GM21390 (cell line): ENCODE results near the gene CHRM2.

ENCODE experiments used
- ATAC-seq: cut with Tn5 transposase; IDR thresholded peaks from one replicate; pipeline ENCODE4 v1.9.1; 2021; ENCODE audit not compliant: unreplicated experiment

Gene CHRM2

GRCh38 chr7:136891850-136892249 is 23.4 kb downstream of the CHRM2 start:
- ATAC-seq = no peak

DNA sequence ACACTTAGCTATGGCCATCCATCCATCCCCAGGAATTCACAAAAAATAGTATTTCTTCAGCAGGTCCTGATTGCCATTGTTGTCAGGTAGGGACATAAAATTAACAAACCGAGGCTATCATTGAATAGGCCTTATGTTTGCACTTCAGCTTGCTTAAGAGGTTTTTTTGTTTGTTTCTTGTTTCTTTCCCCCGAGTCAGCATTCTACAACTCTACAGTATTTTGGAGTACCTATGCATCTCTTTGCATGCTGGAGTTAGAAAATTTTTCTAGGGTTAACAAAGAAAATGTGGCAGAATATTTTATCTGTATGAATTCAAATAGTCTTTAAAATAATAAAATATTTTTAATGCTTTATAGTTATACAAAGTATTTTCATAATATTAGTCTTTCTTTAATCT is 26.3 kb downstream of the CHRM2 start:
- no peak for ATAC-seq

GRCh38 chr7:136897676-136898075 is 29.2 kb downstream of the CHRM2 start:
- no peak for ATAC-seq

- ATAC-seq = no peak
Measured at GRCh38 chr7:136900005-136900404, 31.6 kb downstream of the CHRM2 start.

DNA sequence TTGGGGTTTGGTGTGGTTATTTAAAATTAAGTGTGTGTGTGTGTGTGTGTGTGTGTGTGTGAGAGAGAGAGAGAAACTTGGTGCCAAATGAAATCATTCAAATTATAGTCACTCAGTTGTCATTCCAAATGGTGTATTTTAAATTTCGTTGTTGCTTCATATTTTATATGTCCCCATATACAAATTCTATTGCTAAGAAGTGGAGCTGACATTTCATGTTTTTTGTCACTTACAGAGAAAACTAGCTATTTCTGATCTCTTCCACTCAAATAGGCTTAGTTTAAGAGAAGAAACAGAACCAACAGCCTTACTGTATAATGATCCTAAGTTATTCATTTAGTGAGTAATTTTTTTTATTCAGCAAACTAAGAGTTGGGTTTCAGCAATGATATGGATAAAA is 42.3 kb downstream of the CHRM2 start:
- no peak for ATAC-seq

DNA sequence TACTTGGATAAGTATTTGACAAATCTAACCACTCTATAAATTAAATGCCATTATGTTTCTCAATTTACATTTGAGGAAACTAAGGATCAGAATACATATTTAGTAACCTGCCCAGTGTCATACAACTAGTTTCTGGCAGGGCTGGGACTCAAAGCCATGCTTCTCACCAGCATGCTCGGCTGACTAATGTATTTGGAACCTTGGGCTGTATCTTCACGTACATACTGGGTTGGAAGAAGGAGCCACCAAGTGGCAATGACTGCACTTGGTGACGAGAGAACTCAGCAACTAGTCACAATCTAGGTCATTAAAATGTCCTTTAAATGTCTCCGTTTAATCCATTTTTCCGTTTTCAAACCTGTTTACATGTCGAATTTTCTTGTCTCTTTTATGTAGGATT is 42.9 kb downstream of the CHRM2 start:
- no peak for ATAC-seq

DNA sequence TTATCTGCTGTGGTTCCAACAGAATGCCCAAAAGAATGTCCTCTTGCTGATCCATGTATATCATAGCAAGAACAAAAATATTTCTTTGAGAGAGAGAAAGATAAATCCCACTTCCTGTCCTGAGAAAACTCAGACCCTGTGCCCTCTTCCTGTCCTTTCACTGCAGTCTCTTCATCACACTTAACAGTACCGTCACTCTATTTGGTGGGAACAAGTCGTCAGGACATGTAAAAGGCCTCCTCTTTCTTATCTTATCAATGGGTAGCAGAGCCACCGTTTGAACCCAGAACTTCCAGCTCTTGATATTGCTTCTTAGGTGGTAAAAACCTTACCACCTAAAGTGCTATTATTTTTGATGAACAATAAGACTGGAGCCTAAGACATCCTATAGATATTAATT is 43.9 kb downstream of the CHRM2 start:
- ATAC-seq = no peak

DNA sequence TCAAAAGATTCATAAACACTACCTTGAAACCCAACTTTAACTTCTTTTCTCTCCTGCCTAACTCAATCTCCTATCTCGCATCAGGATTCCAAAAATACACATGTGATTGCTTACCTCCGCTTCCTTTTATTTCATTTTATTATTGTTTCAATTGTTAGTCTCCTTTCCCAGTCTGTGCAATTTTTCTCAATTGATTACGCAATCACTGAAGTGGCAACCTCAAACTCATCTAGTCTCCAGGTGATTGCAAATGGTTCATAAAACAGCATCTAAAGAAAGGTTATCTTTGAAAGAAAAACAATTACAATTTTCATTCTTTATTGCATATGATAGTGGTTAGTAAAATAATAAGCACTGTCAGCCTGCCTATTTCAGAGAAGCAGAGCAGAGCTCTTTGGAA is 45.6 kb downstream of the CHRM2 start:
- ATAC-seq = no peak

- ATAC-seq = no peak
Measured at GRCh38 chr7:136919820-136920219, 51.4 kb downstream of the CHRM2 start.

GRCh38 chr7:136923111-136923667 is 54.7 kb downstream of the CHRM2 start:
- no peak for ATAC-seq

DNA sequence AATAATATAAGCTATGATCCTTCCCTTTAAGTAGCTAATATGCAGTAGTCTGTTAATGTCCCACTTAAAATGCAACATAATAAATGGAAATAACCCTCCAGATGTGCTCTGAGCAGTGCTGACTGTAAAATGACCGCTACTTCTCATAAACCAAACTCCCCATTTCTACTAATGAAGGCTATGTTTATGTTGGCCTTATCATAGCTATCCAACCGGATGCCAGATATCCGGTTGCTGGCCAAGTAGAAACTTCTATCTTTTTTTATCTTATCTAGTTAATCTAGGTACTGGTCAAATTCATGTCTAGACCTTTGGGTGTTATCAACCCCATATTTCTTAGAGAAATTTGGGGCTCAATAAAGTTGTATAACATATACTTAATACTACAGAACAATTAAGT is 56.6 kb downstream of the CHRM2 start:
- ATAC-seq = no peak

DNA sequence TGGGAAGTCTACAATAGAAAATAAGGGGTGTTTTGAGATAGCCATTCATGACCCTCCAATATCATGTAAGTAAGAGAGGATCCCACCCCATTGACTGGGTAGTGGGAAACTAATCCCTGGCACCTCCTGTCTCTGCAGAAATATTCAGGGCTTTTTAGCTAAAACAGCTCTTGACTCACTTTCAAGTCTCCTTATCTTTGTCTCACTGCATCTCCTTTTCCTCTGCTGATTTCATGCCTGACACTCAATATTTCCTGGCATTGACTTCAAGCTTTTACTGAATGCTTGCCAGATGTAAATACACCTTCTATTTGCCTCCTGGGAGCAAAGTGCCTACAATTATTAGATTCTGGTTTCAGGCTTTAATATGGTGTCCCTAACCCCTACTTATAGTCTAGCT is 57.1 kb downstream of the CHRM2 start:
- ATAC-seq = no peak

GRCh38 chr7:136931169-136931867 is 62.9 kb downstream of the CHRM2 start:
- ATAC-seq = no peak

GRCh38 chr7:136937436-136937835 is 69.0 kb downstream of the CHRM2 start:
- no peak for ATAC-seq

GRCh38 chr7:136938476-136938875 is 70.0 kb downstream of the CHRM2 start:
- ATAC-seq = no peak

GRCh38 chr7:136940122-136940521 is 71.7 kb downstream of the CHRM2 start:
- ATAC-seq = no peak

DNA sequence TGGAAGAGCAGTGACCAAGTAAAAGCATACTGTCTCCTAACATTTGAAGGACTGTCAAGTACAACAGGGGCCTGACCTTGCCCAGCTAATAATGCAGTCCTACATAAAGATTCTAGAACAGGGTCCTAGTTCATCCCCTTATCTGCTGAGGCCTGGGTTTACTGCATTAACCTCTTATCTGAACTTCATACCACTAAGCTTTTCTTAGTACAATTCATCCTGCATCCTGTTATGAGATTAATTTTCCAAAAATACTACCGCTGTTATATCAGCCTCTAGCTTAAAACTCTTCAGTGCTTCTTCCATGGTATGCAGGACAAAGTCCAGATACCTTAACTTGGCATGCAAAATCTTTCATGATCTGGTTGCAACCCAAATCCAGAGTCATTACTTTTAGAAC is 72.5 kb downstream of the CHRM2 start:
- no peak for ATAC-seq

GRCh38 chr7:136941816-136942215 is 73.4 kb downstream of the CHRM2 start:
- ATAC-seq = no peak

- ATAC-seq = no peak
Measured at GRCh38 chr7:136942401-136942800, 73.9 kb downstream of the CHRM2 start.

DNA sequence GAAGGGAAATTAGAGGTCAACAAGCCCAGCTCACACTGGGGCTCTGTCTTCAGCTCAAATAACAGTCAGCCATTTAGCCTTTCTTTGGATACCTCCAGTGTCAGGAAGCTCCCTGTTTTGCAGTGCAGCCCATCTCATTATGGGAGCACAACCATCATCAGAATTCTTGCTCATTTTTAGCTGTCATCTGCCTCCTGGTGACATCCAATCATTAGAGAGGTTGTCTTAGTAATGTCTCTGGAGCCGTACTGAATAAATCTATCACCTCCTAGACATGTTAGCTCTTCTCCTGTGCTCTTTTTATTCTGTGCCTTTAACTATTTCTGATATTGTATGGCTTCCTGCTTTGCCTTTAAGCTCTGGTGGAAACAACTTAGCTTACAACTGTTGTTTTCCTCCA is 74.5 kb downstream of the CHRM2 start:
- no peak for ATAC-seq

- no peak for ATAC-seq
Measured at GRCh38 chr7:136947347-136947746, 78.9 kb downstream of the CHRM2 start.

- no peak for ATAC-seq
Measured at GRCh38 chr7:136950331-136950730, 81.9 kb downstream of the CHRM2 start.

GRCh38 chr7:136953386-136953785 is 84.9 kb downstream of the CHRM2 start:
- ATAC-seq = no peak
